ENCODE results near the gene C20orf141.

The C20orf141 gene

DNA sequence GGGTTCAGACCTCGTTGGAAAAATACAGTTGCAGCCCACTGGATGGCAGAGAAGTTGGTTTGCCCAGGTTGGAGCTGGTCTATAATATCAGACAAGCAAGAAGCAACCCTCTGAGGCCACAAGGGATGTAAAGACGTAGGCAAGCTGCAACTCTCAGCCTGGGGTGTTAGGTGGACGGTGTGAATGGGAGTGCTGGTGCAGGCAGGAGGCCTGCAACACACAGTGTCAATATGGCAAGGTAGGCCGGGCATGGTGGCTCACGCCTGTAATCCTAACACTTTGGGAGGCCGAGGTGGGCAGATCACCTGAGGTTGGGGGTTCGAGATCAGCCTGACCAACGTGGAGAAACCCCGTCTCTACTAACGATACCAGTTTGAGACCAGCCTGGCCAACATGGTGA, 36.3 kb downstream of the C20orf141 start:
- no peak for DNase-seq

DNA sequence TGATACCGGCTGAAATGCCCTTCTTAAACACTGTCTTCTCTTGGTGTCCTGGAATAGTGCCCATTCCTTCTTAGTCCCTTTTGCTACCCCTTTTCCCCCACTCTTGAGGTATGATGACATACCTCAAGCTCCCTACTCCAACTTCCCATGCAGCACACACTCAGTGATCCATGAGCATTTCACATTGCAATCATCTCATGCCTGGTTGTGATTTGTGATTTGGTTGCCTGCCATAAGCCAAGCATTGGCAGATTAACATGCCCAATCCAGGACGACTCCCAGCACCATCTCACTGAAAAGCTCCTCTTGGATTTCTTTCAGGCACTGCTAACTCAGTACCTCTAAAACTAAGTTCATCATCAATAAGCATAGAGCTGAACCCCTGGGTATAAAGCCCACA, 43.8 kb downstream of the C20orf141 start:
- DNase-seq = no peak

DNA sequence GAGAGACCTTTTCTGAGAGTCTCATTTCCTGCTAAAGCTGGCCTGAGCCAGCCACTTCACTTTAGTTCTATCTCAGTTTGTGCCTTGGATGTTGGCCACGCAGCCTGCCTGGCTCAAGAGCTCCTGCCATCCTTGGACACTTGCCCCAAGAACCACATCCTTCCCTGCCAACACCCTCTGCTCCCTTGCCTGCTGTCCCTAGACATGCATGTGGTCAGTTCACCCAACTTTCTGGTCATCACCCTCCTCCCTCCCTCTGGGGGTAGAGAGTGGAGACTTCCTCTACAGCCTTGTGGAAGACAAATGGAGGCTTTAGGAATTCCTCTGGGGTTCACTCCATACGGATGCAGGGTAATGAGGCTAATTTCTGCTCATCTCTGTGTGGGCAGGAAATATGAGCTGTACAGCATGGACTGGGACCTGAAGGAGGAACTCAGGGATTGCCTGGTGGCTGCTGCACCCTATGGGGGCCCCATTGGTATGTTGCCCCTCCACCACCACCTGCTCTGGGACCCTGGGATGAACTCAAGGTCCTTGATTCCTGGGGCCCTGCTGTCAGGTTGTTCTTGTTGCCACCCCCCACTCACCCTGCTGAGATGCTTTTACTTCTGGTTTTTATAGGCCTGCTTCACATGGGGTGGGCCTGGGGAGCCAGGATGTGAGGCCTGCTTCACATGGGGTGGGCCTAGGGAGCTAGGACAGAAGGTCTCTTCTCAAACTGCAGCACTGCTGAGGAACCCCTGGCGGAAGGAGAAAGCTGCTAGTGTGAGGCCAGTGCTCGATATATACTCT, 44.7 kb downstream of the C20orf141 start:
- DNase-seq = no peak

DNA sequence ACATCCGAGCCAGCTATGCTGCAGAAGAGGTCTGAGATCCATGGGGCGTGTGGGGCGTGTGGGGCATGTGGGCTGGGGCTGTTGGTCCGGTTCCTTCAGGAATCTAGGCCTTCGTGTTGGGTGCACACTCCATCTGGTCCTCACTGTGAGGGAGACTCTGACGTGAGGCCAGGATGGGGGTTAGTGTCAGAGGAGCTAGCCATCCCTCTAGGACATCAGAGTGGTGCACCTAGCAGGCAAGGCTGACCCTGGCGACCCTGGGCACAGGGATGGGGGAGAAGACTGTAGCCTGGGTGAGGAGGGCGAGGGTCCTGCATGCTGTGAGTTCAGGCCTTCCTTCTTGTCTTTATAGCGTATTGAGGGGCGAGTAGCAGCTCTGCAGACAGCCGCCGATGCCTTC, 49.8 kb downstream of the C20orf141 start:
- DNase-seq = no peak

DNA sequence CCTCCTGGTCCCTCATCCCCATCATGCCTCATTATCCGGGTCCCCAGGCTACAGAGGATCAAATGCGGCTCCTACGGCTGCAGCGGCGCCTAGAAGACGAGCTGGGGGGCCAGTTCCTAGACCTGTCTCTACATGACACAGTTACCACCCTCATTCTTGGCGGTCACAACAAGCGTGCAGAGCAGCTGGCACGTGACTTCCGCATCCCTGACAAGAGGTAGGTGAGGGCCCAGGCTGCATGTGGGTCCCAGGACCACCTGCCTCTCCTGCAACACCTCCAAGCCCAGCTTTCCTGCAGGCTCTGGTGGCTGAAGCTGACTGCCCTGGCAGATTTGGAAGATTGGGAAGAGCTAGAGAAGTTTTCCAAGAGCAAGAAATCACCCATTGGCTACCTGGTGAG, 50.3 kb downstream of the C20orf141 start:
- no peak for DNase-seq
